Right atrium auricular region (tissue), 2 donors: ENCODE data around the gene HSPA4. TPM values are rescaled to one million over a fixed set of nuclear protein-coding genes. Genes with fewer than 3 reads are reported as not detected.

Source experiments
- DNase-seq: peaks from one replicate; pipeline ENCODE4 v3.0.0-alpha.2; 2019; ENCODE audit warnings: low spot score
- H3K27ac ChIP-seq, 2 donors: fragments of 200-600 bp; sonication (generic); 1 replicate in 1 of 2; 2 replicates in 1 of 2; pipeline ENCODE4 v1.5.1; 2016 to 2019
- H3K27me3 ChIP-seq, 2 donors: fragments of 200-600 bp; sonication (generic); one replicate each; pipeline versions ENCODE4 v1.5.1 to v1.6.0; 2017 to 2019
- H3K36me3 ChIP-seq: fragments of 200-600 bp; sonication (generic); one replicate; pipeline ENCODE4 v1.5.1; 2016
- H3K4me1 ChIP-seq, 2 donors: fragments of 200-600 bp; sonication (generic); one replicate each; pipeline versions ENCODE4 v1.5.1 to v1.6.0; 2017 to 2019
- H3K4me3 ChIP-seq, 2 donors: fragments of 200-600 bp; sonication (generic); 1 replicate in 1 of 2; 2 replicates in 1 of 2; pipeline ENCODE4 v1.5.1; 2017 to 2019; ENCODE audit warnings: mild to moderate bottlenecking in 1 of 2, moderate library complexity in 1 of 2
- H3K9me3 ChIP-seq, 2 donors: fragments of 200-600 bp; sonication (generic); one replicate each; pipeline ENCODE4 v1.5.1; 2019
- CTCF ChIP-seq, 2 donors: fragments of 200-600 bp; sonication (generic); IDR thresholded peaks; one replicate each; pipeline ENCODE4 v1.5.1; 2019; ENCODE audit warnings: antibody characterized with exemption in 2 of 2
- total RNA-seq, 2 donors: library from RNA; depleted of rRNA; stranded (reverse); fragments of >200 nt; gene quantifications; one replicate each; pipeline ENCODE4 v1.1.0, GENCODE V29; 2016

The HSPA4 gene
- total RNA-seq, 2 donors from 2014 or later: 50.4 to 56.3 TPM

DNA sequence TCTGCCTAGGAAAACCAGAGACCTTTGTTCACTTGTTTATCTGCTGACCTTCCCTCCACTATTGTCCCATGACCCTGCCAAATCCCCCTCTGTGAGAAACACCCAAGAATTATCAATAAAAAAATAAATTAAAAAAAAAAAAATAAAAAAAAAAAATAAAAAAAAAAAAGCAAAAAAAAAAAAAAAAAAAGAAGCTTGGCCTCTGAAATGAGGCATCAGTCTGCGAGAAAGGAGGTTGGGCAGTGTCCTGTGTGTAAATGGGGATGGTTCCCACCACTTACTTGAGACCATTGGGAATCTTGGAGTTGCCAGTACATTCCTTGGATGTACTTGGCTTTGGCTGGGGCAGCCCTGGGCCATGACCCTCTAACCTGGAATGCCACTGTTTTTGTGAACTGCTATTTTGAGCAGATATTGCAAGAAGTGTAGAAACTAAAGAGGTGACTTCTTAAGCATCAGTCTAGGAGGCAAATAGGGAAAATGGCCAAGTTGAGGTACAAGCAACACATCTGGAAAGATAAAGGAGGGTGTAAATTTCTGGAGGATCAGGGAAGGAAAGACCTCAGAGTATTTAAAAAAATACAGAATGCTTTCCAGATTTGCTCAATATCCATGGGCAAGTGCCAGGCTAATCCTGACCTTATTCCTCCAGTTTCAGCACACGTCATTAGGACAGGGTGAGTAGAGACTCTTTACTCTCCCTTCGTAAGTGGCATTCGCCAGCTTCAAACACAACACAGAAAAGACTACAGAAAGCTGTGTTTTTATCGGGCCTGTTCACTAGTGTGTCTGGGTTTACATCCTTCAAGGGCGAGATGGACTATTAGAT is 58.1 kb downstream of the HSPA4 start:
- Histone ChIP-seq H3K4me3 (no peak overlapping the region), H3K27ac (no peak overlapping the region), H3K36me3 (peaks cover 5% of the 10 kb centered on the region), H3K4me1 (peaks cover 0 to 5% of the 10 kb centered on the region in 2 donors), H3K9me3 (no peaks in the 10 kb centered on the region), H3K27me3 (no peaks in the 10 kb centered on the region)
- DNase-seq: peak; percentile 73
- no peak for TF ChIP-seq CTCF (IDR thresholded peaks at IDR 0.05)

DNA sequence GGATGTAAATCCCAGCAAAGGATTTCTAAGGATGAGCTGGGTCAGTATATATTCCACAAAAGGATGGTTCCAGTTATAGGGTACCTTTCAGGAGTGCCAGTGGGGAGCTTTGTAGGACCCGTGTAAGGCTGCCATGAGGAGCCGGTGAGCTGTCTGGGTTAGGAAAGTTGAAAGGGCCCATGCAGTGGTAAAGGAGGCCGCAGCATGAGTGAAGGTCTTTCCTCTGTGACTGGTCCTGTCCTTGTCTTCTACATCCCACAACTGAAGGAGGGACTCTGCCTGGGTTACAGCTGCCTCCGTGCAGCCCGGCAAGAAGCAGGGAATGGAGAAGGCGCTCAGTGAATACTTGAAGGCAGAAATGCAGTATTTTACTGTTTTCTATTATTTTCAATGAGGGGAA is 58.9 kb downstream of the HSPA4 start:
- Histone ChIP-seq H3K36me3 (no peaks in the 10 kb centered on the region), H3K4me1 (peaks cover 0 to 5% of the 10 kb centered on the region in 2 donors), H3K4me3 (no peak overlapping the region), H3K9me3 (no peaks in the 10 kb centered on the region), H3K27ac (no peak overlapping the region), H3K27me3 (no peaks in the 10 kb centered on the region)
- DNase-seq: no peak
- TF ChIP-seq CTCF (IDR thresholded peaks at IDR 0.05): no peak

- Histone ChIP-seq H3K36me3 (no peaks in the 10 kb centered on the region), H3K4me3 (no peak overlapping the region), H3K4me1 (peaks cover 0 to 5% of the 10 kb centered on the region in 2 donors), H3K27ac (no peak overlapping the region), H3K9me3 (no peaks in the 10 kb centered on the region), H3K27me3 (no peaks in the 10 kb centered on the region)
- peak; percentile 80 to 93 for TF ChIP-seq CTCF (IDR thresholded peaks at IDR 0.05)
- peak; percentile 91 for DNase-seq
These were observed 59.5 kb downstream of the HSPA4 start for GRCh38 chr5:133111299-133111698.

- DNase-seq: no peak
- no peak overlapping the region for H3K4me3 ChIP-seq
- H3K9me3 ChIP-seq: no peaks in the 10 kb centered on the region
These were observed 60.3 kb downstream of the HSPA4 start for GRCh38 chr5:133112026-133112660.

GRCh38 chr5:133113331-133114061 is 61.7 kb downstream of the HSPA4 start:
- Histone ChIP-seq H3K9me3 (no peaks in the 10 kb centered on the region), H3K27ac (no peak overlapping the region), H3K4me3 (no peak overlapping the region), H3K36me3 (no peaks in the 10 kb centered on the region), H3K27me3 (no peaks in the 10 kb centered on the region), H3K4me1 (peaks cover 0 to 5% of the 10 kb centered on the region in 2 donors)
- TF ChIP-seq CTCF (IDR thresholded peaks at IDR 0.05): no peak
- no peak for DNase-seq

More at GRCh38 chr5:133112026-133112660, 60.3 kb downstream of the HSPA4 start:
- Histone ChIP-seq H3K36me3 (no peaks in the 10 kb centered on the region), H3K27ac (no peak overlapping the region), H3K27me3 (no peaks in the 10 kb centered on the region), H3K4me1 (peaks cover 0 to 5% of the 10 kb centered on the region in 2 donors)
- no peak for TF ChIP-seq CTCF (IDR thresholded peaks at IDR 0.05)
